Esophagus squamous epithelium (tissue), 5 donors: ENCODE results near the gene PCDHGC4. TPM values are rescaled to one million over a fixed set of nuclear protein-coding genes. Genes with fewer than 3 reads are reported as not detected.

Experiments used
- DNase-seq: peaks from one replicate; lab custom pipeline; 2025; lab: John Stamatoyannopoulos, UW
- H3K27ac ChIP-seq, 4 donors: fragments of 200-600 bp; sonication (generic); one replicate each; pipeline ENCODE4 v1.5.1; 2016 to 2019; ENCODE audit warnings: mild to moderate bottlenecking in 1 of 4
- H3K27me3 ChIP-seq, 4 donors: fragments of 200-600 bp; sonication (generic); 1 replicate in 3 of 4; 2 replicates in 1 of 4; pipeline versions ENCODE4 v1.5.1 to v1.6.0; 2017 to 2021; ENCODE audit warnings: antibody characterized with exemption in 1 of 4
- H3K36me3 ChIP-seq, 3 donors: fragments of 200-600 bp; sonication (generic); one replicate each; pipeline ENCODE4 v1.5.1; 2016 to 2019
- H3K4me1 ChIP-seq, 3 donors: fragments of 200-600 bp; sonication (generic); one replicate each; pipeline ENCODE4 v1.5.1; 2017 to 2019
- H3K4me3 ChIP-seq, 4 donors: fragments of 200-600 bp; sonication (generic); 1 replicate in 3 of 4; 2 replicates in 1 of 4; pipeline ENCODE4 v1.5.1; 2016 to 2019; ENCODE audit warnings: mild to moderate bottlenecking in 2 of 4, moderate library complexity in 1 of 4
- H3K9me3 ChIP-seq, 3 donors: fragments of 200-600 bp; sonication (generic); one replicate each; pipeline ENCODE4 v1.5.1; 2016 to 2019
- CTCF ChIP-seq, 6 experiments: fragments of 450-650 bp in 4 of 6; fragments of 200-600 bp in 2 of 6; sonication (generic) in 2 of 6; IDR thresholded peaks; one replicate each; pipeline ENCODE4 v1.5.1; 2016 to 2019; ENCODE audit warnings: antibody characterized with exemption in 6 of 6, mild to moderate bottlenecking in 4 of 6, moderate library complexity in 4 of 6
- POLR2A ChIP-seq, 4 donors: fragments of 450-650 bp; IDR thresholded peaks; one replicate each; pipeline ENCODE4 v1.6.1; 2017; ENCODE audit warnings: antibody characterized with exemption in 4 of 4, mild to moderate bottlenecking in 4 of 4, moderate library complexity in 3 of 4
- WGBS, 2 donors: methylation state at CpG; one replicate each; pipeline ENCODE4 v1.1.5; 2018; 5-methylcytosine and 5-hydroxymethylcytosine counted together
- intact Hi-C: fragments of 100-400 bp; cut with DNase I; formaldehyde crosslinking; loops from one replicate; pipeline ENCODE4 v1.15.0; 2022
- total RNA-seq, 4 donors: library from RNA; depleted of rRNA; stranded (reverse); fragments of >200 nt; gene quantifications; one replicate each; pipeline ENCODE4 v1.1.0, GENCODE V29; 2016
- donor health status: DM: yes; HTN: yes; CAD: no.

The PCDHGC4 gene
- total RNA-seq, 4 donors from 2014 or later: 0.21 to 3.3 (median 2.1) TPM

GRCh38 chr5:141484310-141484640 is 555 bp upstream of the PCDHGC4 start:
- Histone ChIP-seq H3K36me3 (peaks cover 0 to 37% (median 0%) of the 10 kb centered on the region in 3 donors), H3K27ac (no peak overlapping the region), H3K4me3 (peak overlapping the region; percentile 22 to 62 (median 42)), H3K4me1 (peaks cover 14 to 83% (median 33%) of the 10 kb centered on the region in 3 donors), H3K9me3 (no peaks in the 10 kb centered on the region), H3K27me3 (peaks cover 0 to 10% (median 0%) of the 10 kb centered on the region in 4 donors)
- 20 to 21% methylated on average over 4 of the region's 4 CpGs for WGBS, 2 donors
- intact Hi-C loops: no loop called here
- TF ChIP-seq CTCF (IDR thresholded peaks at IDR 0.05) (no peak), POLR2A (IDR thresholded peaks at IDR 0.05) (no peak)
- DNase-seq: no peak

GRCh38 chr5:141485321-141486055 is 658 bp downstream of the PCDHGC4 start:
- Histone ChIP-seq H3K27ac (peak overlapping the region in 2 of 4 donors; percentile 2 to 17), H3K9me3 (no peaks in the 10 kb centered on the region), H3K4me1 (peaks cover 14 to 75% (median 25%) of the 10 kb centered on the region in 3 donors), H3K4me3 (peak overlapping the region; percentile 22 to 62 (median 42)), H3K36me3 (peaks cover 0 to 48% (median 0%) of the 10 kb centered on the region in 3 donors), H3K27me3 (peaks cover 0 to 13% (median 0%) of the 10 kb centered on the region in 4 donors)
- 76 to 86% methylated on average over 12 of the region's 38 CpGs for WGBS, 2 donors
- no peak for DNase-seq
- no peak for TF ChIP-seq CTCF (IDR thresholded peaks at IDR 0.05)
- TF ChIP-seq POLR2A (IDR thresholded peaks at IDR 0.05): no peak
- intact Hi-C loops: no loop called here

GRCh38 chr5:141486091-141486490 is 1.3 kb downstream of the PCDHGC4 start:
- H3K27ac ChIP-seq: no peak overlapping the region
- 91 to 98% methylated on average over 6 to 9 of the region's 9 CpGs for WGBS, 2 donors
- intact Hi-C loops: no loop called here
- no peak overlapping the region for H3K4me3 ChIP-seq
- peaks cover 0 to 19% (median 0%) of the 10 kb centered on the region in 4 donors for H3K27me3 ChIP-seq
- DNase-seq: no peak
- peaks cover 0 to 54% (median 0%) of the 10 kb centered on the region in 3 donors for H3K36me3 ChIP-seq
- H3K4me1 ChIP-seq: peaks cover 16 to 69% (median 22%) of the 10 kb centered on the region in 3 donors
- TF ChIP-seq CTCF (IDR thresholded peaks at IDR 0.05) (no peak), POLR2A (IDR thresholded peaks at IDR 0.05) (no peak)
- no peaks in the 10 kb centered on the region for H3K9me3 ChIP-seq

GRCh38 chr5:141487131-141487530 is 2.3 kb downstream of the PCDHGC4 start:
- Histone ChIP-seq H3K27ac (no peak overlapping the region), H3K36me3 (peaks cover 0 to 65% (median 0%) of the 10 kb centered on the region in 3 donors), H3K27me3 (peaks cover 0 to 29% (median 0%) of the 10 kb centered on the region in 4 donors), H3K9me3 (no peaks in the 10 kb centered on the region), H3K4me3 (no peak overlapping the region), H3K4me1 (peaks cover 22 to 69% (median 26%) of the 10 kb centered on the region in 3 donors)
- TF ChIP-seq CTCF (IDR thresholded peaks at IDR 0.05) (no peak), POLR2A (IDR thresholded peaks at IDR 0.05) (no peak)
- intact Hi-C loops: no loop called here
- WGBS, 2 donors: 71 to 91% methylated on average over 4 to 6 of the region's 7 CpGs
- no peak for DNase-seq
